ENCODE results near the gene EPB41L4B. TPM values are rescaled to one million over a fixed set of nuclear protein-coding genes. Genes with fewer than 3 reads are reported as not detected.
A peak's percentile ranks its signal among the peaks of the same experiment; 100 is the strongest.

The EPB41L4B gene
- total and polyA plus RNA-seq, 2 donors (not counting 1 experiment from before 2014, with no cell fraction given): 0.56 to 2.8 TPM

- DNase-seq (ENCODE audit: low read depth in 2 of 2): no peak
- Histone ChIP-seq H3K9ac (ENCODE audit: insufficient read depth, low read length) (no peak overlapping the region), H2AFZ (ENCODE audit: low read length) (no peak overlapping the region), H3K79me2 (ENCODE audit: control insufficient read depth, insufficient read depth, low read length) (no peaks in the 10 kb centered on the region), H3K4me2 (ENCODE audit: extremely low read depth, insufficient read depth, low read length) (no peak overlapping the region), H3K27me3 (ENCODE audit: control insufficient read depth, insufficient read depth, low read length) (peaks cover 4% of the 10 kb centered on the region), H3K9me3 (ENCODE audit: control insufficient read depth, insufficient read depth, low read depth, low read length) (no peaks in the 10 kb centered on the region), H3K27ac (ENCODE audit: insufficient read depth, low read length) (no peak overlapping the region), H3K36me3 (ENCODE audit: control insufficient read depth, insufficient read depth, low read length) (no peaks in the 10 kb centered on the region), H3K4me3 (replicated peaks in 1 of 4; ENCODE audit: control extremely low read depth in 1 of 4, insufficient read depth in 1 of 4, low read depth in 3 of 4, low read length in 4 of 4) (no peak overlapping the region), H4K20me1 (ENCODE audit: control insufficient read depth, extremely low read depth, insufficient read depth, low read length) (no peaks in the 10 kb centered on the region), H3K4me1 (ENCODE audit: control insufficient read depth, extremely low read depth, insufficient read depth, low read length) (no peaks in the 10 kb centered on the region)
- TF ChIP-seq CTCF (conservative IDR thresholded peaks at IDR 0.05 in 1 of 2, IDR thresholded peaks at IDR 0.05 in 1 of 2; ENCODE audit: low read depth in 1 of 2, low read length in 2 of 2): no peak
- no peak for TF ChIP-seq EZH2 (IDR thresholded peaks at IDR 0.05; ENCODE audit: low read length, missing control alignments)
Measured at GRCh38 chr9:109312783-109313182, 8.1 kb downstream of the EPB41L4B start.

- no peaks in the 10 kb centered on the region for H3K36me3 ChIP-seq (ENCODE audit: control insufficient read depth, insufficient read depth, low read length)
- H3K27me3 ChIP-seq (ENCODE audit: control insufficient read depth, insufficient read depth, low read length): no peaks in the 10 kb centered on the region
- TF ChIP-seq CTCF (conservative IDR thresholded peaks at IDR 0.05 in 1 of 2, IDR thresholded peaks at IDR 0.05 in 1 of 2; ENCODE audit: low read depth in 1 of 2, low read length in 2 of 2): no peak
- H2AFZ ChIP-seq (ENCODE audit: low read length): no peak overlapping the region
- H3K4me3 ChIP-seq (replicated peaks in 1 of 4; ENCODE audit: control extremely low read depth in 1 of 4, insufficient read depth in 1 of 4, low read depth in 3 of 4, low read length in 4 of 4): no peak overlapping the region
- no peaks in the 10 kb centered on the region for H3K9me3 ChIP-seq (ENCODE audit: control insufficient read depth, insufficient read depth, low read depth, low read length)
- no peak overlapping the region for H3K4me2 ChIP-seq (ENCODE audit: extremely low read depth, insufficient read depth, low read length)
- no peak overlapping the region for H3K9ac ChIP-seq (ENCODE audit: insufficient read depth, low read length)
- DNase-seq (ENCODE audit: low read depth in 2 of 2): no peak
- H3K79me2 ChIP-seq (ENCODE audit: control insufficient read depth, insufficient read depth, low read length): no peaks in the 10 kb centered on the region
- H4K20me1 ChIP-seq (ENCODE audit: control insufficient read depth, extremely low read depth, insufficient read depth, low read length): no peaks in the 10 kb centered on the region
- no peak overlapping the region for H3K27ac ChIP-seq (ENCODE audit: insufficient read depth, low read length)
- no peaks in the 10 kb centered on the region for H3K4me1 ChIP-seq (ENCODE audit: control insufficient read depth, extremely low read depth, insufficient read depth, low read length)
Measured at GRCh38 chr9:109311731-109312130, 9.1 kb downstream of the EPB41L4B start.

- H3K79me2 ChIP-seq (ENCODE audit: control insufficient read depth, insufficient read depth, low read length): no peaks in the 10 kb centered on the region
- no peaks in the 10 kb centered on the region for H4K20me1 ChIP-seq (ENCODE audit: control insufficient read depth, extremely low read depth, insufficient read depth, low read length)
- no peaks in the 10 kb centered on the region for H3K9me3 ChIP-seq (ENCODE audit: control insufficient read depth, insufficient read depth, low read depth, low read length)
- TF ChIP-seq CTCF (conservative IDR thresholded peaks at IDR 0.05 in 1 of 2, IDR thresholded peaks at IDR 0.05 in 1 of 2; ENCODE audit: low read depth in 1 of 2, low read length in 2 of 2): no peak
- H3K36me3 ChIP-seq (ENCODE audit: control insufficient read depth, insufficient read depth, low read length): no peaks in the 10 kb centered on the region
- H3K27me3 ChIP-seq (ENCODE audit: control insufficient read depth, insufficient read depth, low read length): no peaks in the 10 kb centered on the region
- H3K4me3 ChIP-seq (replicated peaks in 1 of 4; ENCODE audit: control extremely low read depth in 1 of 4, insufficient read depth in 1 of 4, low read depth in 3 of 4, low read length in 4 of 4): no peak overlapping the region
- no peaks in the 10 kb centered on the region for H3K4me1 ChIP-seq (ENCODE audit: control insufficient read depth, extremely low read depth, insufficient read depth, low read length)
- H3K9ac ChIP-seq (ENCODE audit: insufficient read depth, low read length): no peak overlapping the region
- peak in 1 of 2 donors; percentile 36 for DNase-seq (ENCODE audit: low read depth in 2 of 2)
- no peak overlapping the region for H3K4me2 ChIP-seq (ENCODE audit: extremely low read depth, insufficient read depth, low read length)
- H2AFZ ChIP-seq (ENCODE audit: low read length): no peak overlapping the region
- no peak overlapping the region for H3K27ac ChIP-seq (ENCODE audit: insufficient read depth, low read length)
Measured at GRCh38 chr9:109311286-109311685, 9.6 kb downstream of the EPB41L4B start.
